Measurements from ENCODE around the gene CDH19.
"Not testable (repeated sequence)": the region's sequence is repeated elsewhere in the genome, so short reads cannot be mapped to it uniquely, and the experiment has no call there.

The CDH19 gene

GRCh38 chr18:66560094-66560493 is 43.8 kb downstream of the CDH19 start:
- no peak for DNase-seq

GRCh38 chr18:66558773-66559172 is 45.1 kb downstream of the CDH19 start:
- no peak for DNase-seq

- no peak for DNase-seq
Measured at GRCh38 chr18:66557091-66557490, 46.8 kb downstream of the CDH19 start.

- no peak for DNase-seq
Measured at GRCh38 chr18:66555585-66555984, 48.3 kb downstream of the CDH19 start.

DNA sequence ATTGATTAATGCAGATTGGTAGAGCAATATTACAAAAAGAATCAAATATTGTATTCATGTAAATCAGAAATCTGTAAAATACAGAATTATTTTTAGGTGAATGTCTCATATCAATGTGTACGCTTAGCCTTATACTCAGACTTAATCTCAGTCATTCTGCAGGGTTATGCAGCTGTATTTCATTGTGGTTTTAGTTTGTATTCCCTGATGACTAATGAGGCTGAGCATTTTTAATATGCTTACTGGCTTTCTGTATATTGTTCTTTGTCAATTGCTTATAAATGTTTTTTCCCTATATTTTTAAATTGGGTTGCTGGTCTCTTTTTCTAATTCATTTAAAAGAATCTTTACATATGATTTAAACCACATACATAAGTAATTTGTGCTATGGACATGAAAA is 50.1 kb downstream of the CDH19 start:
- no peak for DNase-seq

- no peak for DNase-seq
Measured at GRCh38 chr18:66550366-66550765, 53.5 kb downstream of the CDH19 start.

GRCh38 chr18:66548747-66549146 is 55.1 kb downstream of the CDH19 start:
- DNase-seq, result no peak

DNA sequence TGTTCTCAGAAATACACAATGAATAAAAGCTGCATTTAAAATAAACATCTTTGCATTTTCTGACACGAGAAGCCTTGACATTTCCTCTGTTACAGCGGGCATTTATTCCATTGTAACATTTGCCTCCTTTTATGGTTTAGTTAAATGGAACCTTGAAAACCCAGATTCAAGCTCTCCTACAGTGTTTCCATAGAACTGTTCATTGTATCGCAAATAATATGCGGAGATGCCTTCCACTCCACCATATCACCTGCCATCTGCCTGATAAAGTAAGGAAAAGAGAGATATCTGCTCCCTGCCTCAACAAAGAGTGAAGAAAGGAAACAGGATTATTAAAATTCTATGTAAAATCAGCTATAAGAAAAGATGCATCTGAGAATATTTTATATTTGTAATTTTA is 69.8 kb downstream of the CDH19 start:
- DNase-seq, result no peak

DNA sequence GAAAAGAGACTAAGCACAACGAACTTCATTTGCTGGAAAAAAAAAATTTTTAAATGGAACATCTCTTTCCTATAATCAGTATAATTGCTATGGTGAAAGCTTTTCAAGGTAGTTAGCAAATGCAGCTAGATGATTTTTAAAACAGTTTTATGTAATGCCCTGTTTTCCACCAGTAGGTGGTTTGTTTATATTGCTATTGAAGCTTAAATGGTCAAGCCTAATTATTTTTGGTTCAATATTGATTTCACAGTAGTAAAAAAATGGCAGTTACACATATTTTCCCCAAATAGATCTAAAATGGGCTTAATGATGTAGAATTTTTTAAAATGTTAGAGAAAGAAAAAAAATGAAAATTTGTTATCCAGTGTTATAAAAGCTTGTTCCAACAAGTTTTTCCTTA is 70.2 kb downstream of the CDH19 start:
- no peak for DNase-seq

DNA sequence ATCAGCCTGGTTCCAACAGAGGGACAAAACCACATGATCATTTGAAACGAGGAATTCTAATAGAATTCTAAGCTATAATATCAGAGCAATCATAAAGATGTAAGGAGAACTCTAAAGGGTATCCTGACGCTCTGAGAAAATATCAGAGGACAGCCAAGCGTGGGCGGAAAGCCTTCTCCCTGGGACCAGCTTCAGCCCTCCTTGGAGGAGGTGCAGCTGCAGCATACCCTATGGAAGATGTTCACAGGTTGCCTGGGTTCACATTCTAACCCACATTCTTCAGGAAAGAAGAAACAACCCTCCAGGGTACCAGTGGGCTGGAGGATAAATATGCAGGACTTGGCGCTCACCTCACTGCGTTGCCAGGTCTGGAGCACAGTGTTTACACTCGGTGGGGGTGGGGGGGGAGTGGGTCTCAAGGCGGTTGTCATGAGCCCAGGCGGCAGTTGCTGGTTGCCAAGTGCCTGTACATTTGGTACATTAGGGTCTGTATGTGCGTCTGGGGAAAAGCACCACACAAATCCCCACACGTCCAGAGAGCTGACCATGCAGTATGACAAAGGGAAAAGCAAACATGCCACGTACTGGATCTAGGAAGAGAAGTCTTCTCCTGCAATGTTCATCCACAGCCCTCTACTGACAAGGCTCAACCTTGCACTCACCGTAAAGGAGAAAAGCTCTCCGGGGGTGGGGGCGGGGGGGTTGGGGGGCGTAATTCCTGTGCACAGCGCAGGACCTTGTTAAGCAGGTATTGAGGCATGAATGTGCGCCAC is 80.5 kb downstream of the CDH19 start:
- DNase-seq, result peak; percentile 76

DNA sequence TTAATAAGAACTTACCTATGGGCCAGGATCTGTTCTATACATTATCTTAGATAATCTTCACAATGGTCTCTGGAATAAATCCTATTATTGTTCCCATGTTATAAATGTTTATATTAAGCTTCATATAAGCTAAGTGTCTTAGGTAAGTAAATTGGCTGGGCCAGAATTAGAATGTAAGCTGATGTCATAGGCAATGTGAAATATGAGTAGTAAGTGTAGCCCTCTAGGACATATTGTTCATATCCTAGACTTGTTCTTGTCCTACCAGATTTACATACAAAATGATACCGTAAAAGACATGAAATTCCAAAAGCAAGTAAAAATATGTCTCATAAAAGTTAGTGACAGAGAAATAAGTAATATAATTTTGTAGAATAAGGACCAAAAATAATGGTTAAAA is 89.9 kb downstream of the CDH19 start:
- DNase-seq, result no peak

- DNase-seq, result no peak
Measured at GRCh38 chr18:66511792-66512191, 92.1 kb downstream of the CDH19 start.

DNA sequence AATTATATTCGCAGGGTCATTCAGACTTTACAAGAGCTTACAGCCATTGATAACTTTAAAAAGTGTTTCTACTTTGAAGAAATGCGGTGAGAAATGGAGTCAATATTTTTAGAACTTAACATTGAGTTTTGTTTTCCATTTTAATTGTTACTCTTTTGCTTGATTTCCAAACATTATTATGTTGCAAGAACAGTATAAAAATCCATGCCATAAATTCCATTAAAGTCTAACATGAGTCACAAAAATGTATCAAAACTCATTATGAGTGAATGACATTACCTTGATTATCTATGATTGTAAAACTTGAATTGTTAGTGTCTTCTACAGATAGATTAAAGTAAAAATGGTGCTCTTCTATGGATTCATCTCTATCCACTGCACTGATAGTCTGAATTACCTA is 92.6 kb downstream of the CDH19 start:
- DNase-seq, result no peak

DNA sequence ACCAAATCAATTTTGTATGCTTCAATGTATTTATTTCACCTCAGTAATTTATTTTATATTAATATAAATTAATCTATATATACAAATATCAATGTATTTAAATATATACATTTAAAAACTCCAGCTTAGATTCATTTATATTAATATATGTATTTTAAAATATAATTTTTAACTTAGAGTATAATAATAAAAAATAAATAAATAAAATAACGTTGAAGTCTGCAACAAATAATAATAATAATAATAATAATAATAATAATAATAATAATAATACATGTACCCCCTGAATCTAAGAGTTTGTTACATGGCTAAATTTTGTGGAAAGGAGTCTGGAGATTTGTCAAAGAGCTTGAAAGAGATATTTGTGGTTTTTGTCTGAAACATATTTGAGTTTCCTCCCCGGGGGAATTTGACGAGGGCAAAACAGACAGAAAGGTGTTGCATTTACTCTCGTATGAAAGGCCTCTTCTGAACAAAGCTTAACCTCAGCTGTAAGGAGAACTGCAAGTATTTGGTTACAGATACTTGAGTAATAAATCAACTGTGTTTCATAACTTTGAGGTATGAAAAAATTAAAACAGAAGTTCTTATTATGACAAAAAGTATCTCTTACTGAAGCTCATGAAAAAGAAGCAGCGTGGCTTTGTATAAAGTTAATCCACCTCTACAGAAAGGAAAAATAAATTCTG is 93.4 kb downstream of the CDH19 start:
- no peak for DNase-seq

DNA sequence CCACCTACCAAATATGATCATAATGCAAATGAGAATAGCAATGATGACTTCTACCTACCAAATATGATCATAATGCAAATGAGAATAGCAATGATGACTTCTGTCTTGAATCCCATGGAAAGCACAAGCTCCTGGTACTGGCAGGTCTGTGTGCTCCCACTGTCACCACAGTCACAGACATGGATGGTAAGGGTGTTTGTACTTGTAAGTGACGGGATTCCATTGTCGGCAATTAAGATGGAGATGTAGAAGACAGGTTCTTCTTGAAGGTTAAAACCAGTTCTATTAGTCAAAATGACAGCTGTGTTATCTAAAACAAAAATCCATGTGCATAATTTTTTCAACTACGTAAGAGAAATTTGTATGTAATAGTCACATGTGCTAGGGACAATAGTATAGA is 95.0 kb downstream of the CDH19 start:
- DNase-seq, result no peak

GRCh38 chr18:66506178-66506577 is 97.7 kb downstream of the CDH19 start:
- no peak for DNase-seq

GRCh38 chr18:66497351-66497750 is 106.5 kb downstream of the CDH19 start:
- no peak for DNase-seq

DNA sequence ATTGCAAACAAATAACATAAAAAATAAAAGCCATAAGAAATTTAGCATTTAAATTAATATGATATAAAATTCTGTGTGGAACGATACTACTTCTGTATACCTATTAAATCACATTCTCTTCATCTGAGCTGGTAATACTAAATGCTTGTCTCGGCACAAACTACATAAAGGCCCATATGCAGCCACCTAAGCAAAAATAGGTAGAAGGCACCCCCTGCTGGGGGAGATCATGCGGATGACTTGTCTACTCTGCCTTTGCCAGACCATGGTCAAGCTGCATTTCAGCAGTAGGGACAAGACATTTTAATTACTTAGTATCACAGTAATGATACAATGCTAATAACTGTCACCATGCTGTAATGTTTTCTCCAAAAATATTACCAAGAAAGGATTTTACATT is 108.0 kb downstream of the CDH19 start:
- DNase-seq, result peak; percentile 83

DNA sequence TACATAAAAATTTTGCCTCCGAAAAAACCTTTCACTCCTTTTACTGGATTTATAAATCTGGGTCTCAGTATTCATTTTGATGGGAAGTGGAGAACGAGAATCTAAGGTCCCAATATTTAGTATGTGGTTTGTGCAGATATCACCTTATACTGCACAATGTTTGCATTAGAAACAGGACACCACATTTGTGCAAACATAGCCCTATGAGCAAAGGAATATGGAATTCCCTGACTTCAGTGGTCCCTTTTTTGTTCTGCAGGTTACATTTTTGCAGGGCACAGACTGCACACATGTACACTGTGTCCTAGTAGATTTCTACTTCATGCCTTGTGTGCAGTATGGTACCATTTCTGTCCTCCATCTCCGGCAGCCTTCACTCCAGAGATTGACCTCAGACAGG is 130.0 kb downstream of the CDH19 start:
- no peak for DNase-seq

GRCh38 chr18:66466184-66466583 is 137.7 kb downstream of the CDH19 start:
- not testable (repeated sequence) for DNase-seq

DNA sequence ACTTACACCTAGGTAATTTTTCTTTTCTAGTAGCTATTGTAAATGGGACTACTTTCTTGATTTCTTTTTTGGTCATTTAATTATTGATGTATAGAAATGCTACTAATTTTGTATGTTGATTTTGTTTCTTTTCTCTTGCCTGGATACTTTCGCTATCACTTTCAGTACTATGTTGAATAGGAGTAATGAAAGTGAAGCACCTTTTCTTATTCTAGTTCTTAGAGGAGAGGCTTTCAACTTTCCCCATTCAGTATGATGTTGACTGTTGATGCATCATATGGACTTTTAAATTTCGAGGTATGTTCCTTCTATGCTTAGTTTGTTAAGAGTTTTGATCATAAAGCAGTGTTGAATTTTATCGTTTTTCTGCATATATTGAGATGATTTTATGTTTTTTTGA is 142.5 kb downstream of the CDH19 start:
- DNase-seq, result no peak

DNA sequence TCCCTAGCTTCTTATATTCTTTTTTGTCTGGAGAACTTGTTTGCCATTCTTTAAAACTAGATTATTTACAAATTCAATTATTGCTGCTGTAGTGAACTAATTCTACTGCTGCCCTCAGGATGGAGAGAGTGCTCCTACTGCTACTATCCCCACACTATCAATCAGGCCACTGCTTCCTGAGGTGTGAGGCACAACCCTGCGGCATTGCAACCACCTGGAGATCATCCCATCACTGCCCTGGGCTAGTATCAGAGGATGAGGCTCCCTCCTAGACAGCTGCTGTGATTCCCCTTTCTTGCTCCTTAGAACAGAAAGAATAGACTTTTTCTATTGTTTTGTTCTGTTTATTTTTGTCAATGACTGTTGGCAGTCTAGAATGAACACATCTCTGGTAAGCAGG is 146.6 kb downstream of the CDH19 start:
- no peak for DNase-seq

All from SHP77 treated with DMSO at 0.1 percent for 48 hours (cell line).